GM12891 (cell line): ENCODE results near the gene WFIKKN2.

ENCODE experiments used
- PAX5 ChIP-seq: IDR thresholded peaks from 2 replicates; pipeline ENCODE4 v1.6.1; 2011; ENCODE audit warnings: low read length, moderate library complexity, mild to moderate bottlenecking; ENCODE audit not compliant: insufficient read depth, severe bottlenecking
- POLR2A ChIP-seq: IDR thresholded peaks from 2 replicates; pipeline ENCODE4 v1.6.1; 2011; ENCODE audit warnings: low read depth, low read length, control low read depth
- POLR2AphosphoS5 ChIP-seq: IDR thresholded peaks from 2 replicates; pipeline ENCODE4 v1.6.1; 2011; ENCODE audit warnings: low read depth, low read length, control low read depth
- POU2F2 ChIP-seq: IDR thresholded peaks from 2 replicates; pipeline ENCODE4 v1.6.1; 2011; ENCODE audit warnings: low read depth, mild to moderate bottlenecking, control low read depth, low read length, moderate library complexity
- SPI1 ChIP-seq: IDR thresholded peaks from 2 replicates; pipeline ENCODE4 v1.6.1; 2011; ENCODE audit warnings: low read depth, low read length, control low read depth
- TAF1 ChIP-seq: IDR thresholded peaks from 2 replicates; pipeline ENCODE4 v1.6.1; 2011; ENCODE audit warnings: low read depth, low read length, control low read depth

DNA sequence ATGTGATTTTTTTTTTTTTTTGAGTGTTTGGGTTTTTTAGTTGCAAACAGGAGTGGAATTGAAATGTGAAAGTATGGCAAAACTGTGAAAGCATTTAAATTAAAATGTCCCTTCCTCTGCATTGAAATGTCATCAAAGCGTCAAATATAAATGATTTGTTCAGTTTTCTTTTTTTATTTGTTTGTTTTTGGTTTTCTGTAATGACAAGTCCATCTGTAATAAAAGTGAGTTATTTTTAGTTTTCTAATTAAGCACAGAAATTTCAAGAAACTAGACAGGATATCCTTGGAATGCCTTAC lies 32.7 kb downstream of the WFIKKN2 start:
- no peak for TF ChIP-seq POLR2A
- no peak for TF ChIP-seq POLR2AphosphoS5
- TF ChIP-seq POU2F2, result no peak
- no peak for TF ChIP-seq TAF1
- no peak for TF ChIP-seq PAX5
- no peak for TF ChIP-seq SPI1
